Suprapubic skin (tissue), 4 donors: Measurements from ENCODE around the gene PTPN11.

Experiments used
- CTCF ChIP-seq, 2 donors: fragments of 200-600 bp in 1 of 2; fragments of 450-650 bp in 1 of 2; sonication (generic) in 1 of 2; IDR thresholded peaks; one replicate each; pipeline ENCODE4 v1.5.1; 2016 to 2019; ENCODE audit warnings: antibody characterized with exemption in 2 of 2, mild to moderate bottlenecking in 1 of 2, moderate library complexity in 1 of 2
- EP300 ChIP-seq: sonication (generic); formaldehyde crosslinking; IDR thresholded peaks from one replicate; pipeline ENCODE4 v1.6.1; 2017; ENCODE audit warnings: antibody characterized with exemption
- POLR2A ChIP-seq, 2 donors: fragments of 450-650 bp; IDR thresholded peaks; one replicate each; pipeline ENCODE4 v1.6.1; 2017; ENCODE audit warnings: antibody characterized with exemption in 2 of 2, mild to moderate bottlenecking in 2 of 2, moderate library complexity in 2 of 2
- POLR2AphosphoS5 ChIP-seq, 3 donors: sonication (generic); formaldehyde crosslinking; IDR thresholded peaks; one replicate each; pipeline ENCODE4 v1.6.1; 2017; ENCODE audit warnings: antibody characterized with exemption in 3 of 3

GRCh38 chr12:112524676-112525425, 106.1 kb downstream of the PTPN11 start:
- TF ChIP-seq EP300 (no peak), CTCF (IDR thresholded peaks at IDR 0.05) (no peak), POLR2A (IDR thresholded peaks at IDR 0.05) (no peak), POLR2AphosphoS5 (IDR thresholded peaks at IDR 0.05) (no peak)
